Upper lobe of left lung (tissue), 4 donors: ENCODE results near the gene LPGAT1.

Source experiments
- POLR2A ChIP-seq, 4 donors: fragments of 450-650 bp; IDR thresholded peaks; one replicate each; pipeline ENCODE4 v1.5.1; 2016 to 2017; ENCODE audit warnings: antibody characterized with exemption in 4 of 4, mild to moderate bottlenecking in 2 of 4
- POLR2AphosphoS5 ChIP-seq, 2 donors: sonication (generic); formaldehyde crosslinking; IDR thresholded peaks; one replicate each; pipeline ENCODE4 v1.5.1; 2017; ENCODE audit warnings: antibody characterized with exemption in 2 of 2
- TF ChIP-seq, protein P1 (sequence below), 6 experiments: fragments of 450-650 bp in 4 of 6; fragments of 200-600 bp in 2 of 6; sonication (generic) in 2 of 6; IDR thresholded peaks; one replicate each; pipeline ENCODE4 v1.5.1; 2016 to 2019; ENCODE audit warnings: antibody characterized with exemption in 6 of 6

- TF ChIP-seq, protein P1, sequence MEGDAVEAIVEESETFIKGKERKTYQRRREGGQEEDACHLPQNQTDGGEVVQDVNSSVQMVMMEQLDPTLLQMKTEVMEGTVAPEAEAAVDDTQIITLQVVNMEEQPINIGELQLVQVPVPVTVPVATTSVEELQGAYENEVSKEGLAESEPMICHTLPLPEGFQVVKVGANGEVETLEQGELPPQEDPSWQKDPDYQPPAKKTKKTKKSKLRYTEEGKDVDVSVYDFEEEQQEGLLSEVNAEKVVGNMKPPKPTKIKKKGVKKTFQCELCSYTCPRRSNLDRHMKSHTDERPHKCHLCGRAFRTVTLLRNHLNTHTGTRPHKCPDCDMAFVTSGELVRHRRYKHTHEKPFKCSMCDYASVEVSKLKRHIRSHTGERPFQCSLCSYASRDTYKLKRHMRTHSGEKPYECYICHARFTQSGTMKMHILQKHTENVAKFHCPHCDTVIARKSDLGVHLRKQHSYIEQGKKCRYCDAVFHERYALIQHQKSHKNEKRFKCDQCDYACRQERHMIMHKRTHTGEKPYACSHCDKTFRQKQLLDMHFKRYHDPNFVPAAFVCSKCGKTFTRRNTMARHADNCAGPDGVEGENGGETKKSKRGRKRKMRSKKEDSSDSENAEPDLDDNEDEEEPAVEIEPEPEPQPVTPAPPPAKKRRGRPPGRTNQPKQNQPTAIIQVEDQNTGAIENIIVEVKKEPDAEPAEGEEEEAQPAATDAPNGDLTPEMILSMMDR (IDR thresholded peaks at IDR 0.05), result no peak
- TF ChIP-seq POLR2A (IDR thresholded peaks at IDR 0.05) (no peak), POLR2AphosphoS5 (IDR thresholded peaks at IDR 0.05) (no peak)
These were observed 87.6 kb downstream of the LPGAT1 start for GRCh38 chr1:211742889-211743529.
